Uterus (tissue), 4 donors: ENCODE measurements around the gene DOCK3. TPM values are rescaled to one million over a fixed set of nuclear protein-coding genes. Genes with fewer than 3 reads are reported as not detected.

ENCODE experiments used
- DNase-seq, 2 donors: peaks; one replicate each; pipeline ENCODE4 v3.0.0-alpha.2; 2019 to 2020
- H3K27ac ChIP-seq, 2 donors: fragments of 200-600 bp; sonication (generic); 1 replicate in 1 of 2; 2 replicates in 1 of 2; pipeline ENCODE4 v1.5.1; 2016 to 2018
- H3K27me3 ChIP-seq, 2 donors: fragments of 200-600 bp; sonication (generic); one replicate each; pipeline ENCODE4 v1.5.1; 2018 to 2019; ENCODE audit warnings: control low read depth in 1 of 2
- H3K36me3 ChIP-seq, 2 donors: fragments of 200-600 bp; sonication (generic); one replicate each; pipeline ENCODE4 v1.5.1; 2019; ENCODE audit warnings: control low read depth in 1 of 2
- H3K4me1 ChIP-seq, 2 donors: fragments of 200-600 bp; sonication (generic); one replicate each; pipeline ENCODE4 v1.5.1; 2018 to 2019; ENCODE audit warnings: control low read depth in 1 of 2
- H3K4me3 ChIP-seq, 2 donors: fragments of 200-600 bp; sonication (generic); 1 replicate in 1 of 2; 2 replicates in 1 of 2; pipeline ENCODE4 v1.5.1; 2018 to 2019; ENCODE audit warnings: mild to moderate bottlenecking in 1 of 2
- H3K9me3 ChIP-seq, 2 donors: fragments of 200-600 bp; sonication (generic); one replicate each; pipeline ENCODE4 v1.5.1; 2019; ENCODE audit warnings: control low read depth in 1 of 2
- POLR2A ChIP-seq, 2 donors: fragments of 450-650 bp; IDR thresholded peaks; one replicate each; pipeline ENCODE4 v1.6.1; 2016; ENCODE audit warnings: antibody characterized with exemption in 2 of 2, mild to moderate bottlenecking in 1 of 2, moderate library complexity in 1 of 2
- intact Hi-C: fragments of 100-400 bp; cut with DNase I; formaldehyde crosslinking; loops from one replicate; pipeline ENCODE4 v1.15.1; 2023; ENCODE audit warnings: low total_unique reads
- total RNA-seq, 4 donors: library from RNA; depleted of rRNA in 3 of 4; stranded (reverse); fragments of >200 nt in 3 of 4; gene quantifications; one replicate each; pipeline versions ENCODE4 v1.1.0 to v1.2.4, GENCODE V29; 2014 to 2023
- TF ChIP-seq, protein P1 (sequence below), 4 experiments: fragments of 200-600 bp in 2 of 4; fragments of 450-650 bp in 2 of 4; sonication (generic) in 2 of 4; IDR thresholded peaks; one replicate each; pipeline ENCODE4 v1.5.1; 2016 to 2019; ENCODE audit warnings: antibody characterized with exemption in 4 of 4, mild to moderate bottlenecking in 2 of 4, moderate library complexity in 1 of 4
- donor health status: DM: yes; HTN: yes; CAD: no.

DOCK3 gene
- total RNA-seq, 4 donors from 2014 or later: under 0.01 to 1.6 (median 0.46) TPM

- Histone ChIP-seq H3K4me1 (no peaks in the 10 kb centered on the region), H3K9me3 (no peaks in the 10 kb centered on the region), H3K27me3 (no peaks in the 10 kb centered on the region), H3K27ac (no peak overlapping the region), H3K4me3 (no peak overlapping the region), H3K36me3 (no peaks in the 10 kb centered on the region)
- TF ChIP-seq, protein P1, sequence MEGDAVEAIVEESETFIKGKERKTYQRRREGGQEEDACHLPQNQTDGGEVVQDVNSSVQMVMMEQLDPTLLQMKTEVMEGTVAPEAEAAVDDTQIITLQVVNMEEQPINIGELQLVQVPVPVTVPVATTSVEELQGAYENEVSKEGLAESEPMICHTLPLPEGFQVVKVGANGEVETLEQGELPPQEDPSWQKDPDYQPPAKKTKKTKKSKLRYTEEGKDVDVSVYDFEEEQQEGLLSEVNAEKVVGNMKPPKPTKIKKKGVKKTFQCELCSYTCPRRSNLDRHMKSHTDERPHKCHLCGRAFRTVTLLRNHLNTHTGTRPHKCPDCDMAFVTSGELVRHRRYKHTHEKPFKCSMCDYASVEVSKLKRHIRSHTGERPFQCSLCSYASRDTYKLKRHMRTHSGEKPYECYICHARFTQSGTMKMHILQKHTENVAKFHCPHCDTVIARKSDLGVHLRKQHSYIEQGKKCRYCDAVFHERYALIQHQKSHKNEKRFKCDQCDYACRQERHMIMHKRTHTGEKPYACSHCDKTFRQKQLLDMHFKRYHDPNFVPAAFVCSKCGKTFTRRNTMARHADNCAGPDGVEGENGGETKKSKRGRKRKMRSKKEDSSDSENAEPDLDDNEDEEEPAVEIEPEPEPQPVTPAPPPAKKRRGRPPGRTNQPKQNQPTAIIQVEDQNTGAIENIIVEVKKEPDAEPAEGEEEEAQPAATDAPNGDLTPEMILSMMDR (IDR thresholded peaks at IDR 0.05): no peak
- TF ChIP-seq POLR2A (IDR thresholded peaks at IDR 0.05): no peak
- intact Hi-C loops: no loop called here
- DNase-seq: no peak
These were observed 599.3 kb downstream of the DOCK3 start for GRCh38 chr3:51274052-51274451.

DNA sequence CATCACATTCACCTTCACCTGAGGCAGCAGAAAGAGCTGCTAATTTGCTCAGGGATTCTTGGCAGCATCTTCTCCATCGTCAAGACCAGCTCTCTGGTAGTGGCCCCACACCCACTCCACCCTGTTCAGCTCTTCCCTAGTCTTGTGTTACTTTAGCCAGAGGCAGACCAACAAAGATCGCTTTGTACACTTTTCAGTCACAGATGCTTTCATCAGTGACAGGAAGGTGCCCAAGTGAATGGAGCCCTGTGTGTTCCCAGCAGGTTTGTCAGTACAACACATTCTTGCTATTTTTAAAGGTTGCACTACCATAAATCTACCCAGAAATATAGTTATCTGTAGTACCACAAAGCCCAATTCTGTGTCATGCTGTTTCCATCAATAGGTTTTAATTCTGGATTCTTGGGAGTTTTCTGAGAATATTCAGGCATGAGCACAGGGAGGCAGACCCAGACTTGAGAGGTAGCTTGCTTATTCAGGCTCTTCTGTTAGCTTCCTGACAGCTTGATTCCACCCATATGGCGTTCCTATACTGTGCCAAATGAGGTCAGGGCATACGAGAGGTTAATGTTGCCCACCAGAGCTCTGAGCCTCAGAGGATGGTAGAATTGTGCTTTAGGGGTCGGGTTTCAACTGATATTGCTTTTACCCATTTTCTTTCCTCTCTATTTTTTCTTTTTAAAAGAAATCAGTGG is 600.5 kb downstream of the DOCK3 start:
- no peak overlapping the region for H3K27ac ChIP-seq
- no peaks in the 10 kb centered on the region for H3K36me3 ChIP-seq
- no peaks in the 10 kb centered on the region for H3K9me3 ChIP-seq
- H3K4me1 ChIP-seq: no peaks in the 10 kb centered on the region
- TF ChIP-seq POLR2A (IDR thresholded peaks at IDR 0.05): no peak
- TF ChIP-seq, protein P1 (IDR thresholded peaks at IDR 0.05): no peak
- no peak for DNase-seq
- H3K27me3 ChIP-seq: no peaks in the 10 kb centered on the region
- intact Hi-C loops: no loop called here
- H3K4me3 ChIP-seq: no peak overlapping the region

DNA sequence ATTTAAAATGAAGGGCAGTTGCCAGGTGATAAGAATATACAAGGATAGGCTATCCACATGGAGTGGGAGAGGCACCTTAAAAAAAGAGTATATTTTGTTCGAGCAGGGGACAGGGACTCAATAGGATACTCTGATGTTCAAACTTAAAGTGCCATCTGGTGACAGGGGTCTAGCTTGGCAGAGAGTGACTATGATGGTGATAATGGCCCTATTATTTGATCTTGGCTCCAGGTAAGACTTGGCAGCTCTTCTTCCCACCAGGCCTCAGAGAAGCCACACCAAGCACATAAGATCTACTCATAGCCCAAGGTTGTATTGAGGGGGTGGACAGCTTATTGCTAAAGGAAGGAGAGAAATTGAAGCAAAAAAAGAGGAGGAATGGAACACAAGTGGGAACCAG is 601.3 kb downstream of the DOCK3 start:
- DNase-seq: no peak
- Histone ChIP-seq H3K36me3 (no peaks in the 10 kb centered on the region), H3K27ac (no peak overlapping the region), H3K9me3 (no peaks in the 10 kb centered on the region), H3K4me3 (no peak overlapping the region), H3K27me3 (no peaks in the 10 kb centered on the region), H3K4me1 (no peaks in the 10 kb centered on the region)
- intact Hi-C loops: no loop called here
- TF ChIP-seq POLR2A (IDR thresholded peaks at IDR 0.05): no peak
- TF ChIP-seq, protein P1 (IDR thresholded peaks at IDR 0.05): no peak

DNA sequence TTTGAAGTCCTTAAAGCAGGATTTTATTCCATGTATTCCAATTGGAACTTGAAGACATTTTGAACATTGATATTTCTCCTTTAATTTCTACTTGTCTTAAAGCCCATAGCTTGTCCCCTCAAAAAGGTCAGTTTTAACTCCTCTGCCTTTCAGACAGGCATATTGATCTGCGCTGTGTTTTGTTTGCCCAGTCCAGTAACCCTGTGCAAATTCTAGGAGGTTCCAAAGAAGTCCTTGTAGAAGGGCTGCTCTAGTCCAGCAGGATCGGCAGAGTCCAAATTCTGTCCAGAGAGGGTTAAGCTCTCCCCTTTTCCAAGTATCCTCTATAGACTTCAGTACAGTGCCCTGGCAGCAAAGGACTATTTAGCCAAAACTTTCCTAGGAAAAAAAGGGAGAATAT is 604.7 kb downstream of the DOCK3 start:
- no peaks in the 10 kb centered on the region for H3K9me3 ChIP-seq
- TF ChIP-seq, protein P1 (IDR thresholded peaks at IDR 0.05): no peak
- H3K4me3 ChIP-seq: no peak overlapping the region
- H3K36me3 ChIP-seq: no peaks in the 10 kb centered on the region
- H3K27ac ChIP-seq: no peak overlapping the region
- intact Hi-C loops: no loop called here
- DNase-seq: no peak
- no peaks in the 10 kb centered on the region for H3K27me3 ChIP-seq
- no peaks in the 10 kb centered on the region for H3K4me1 ChIP-seq

- no peak overlapping the region for H3K4me3 ChIP-seq
- no peaks in the 10 kb centered on the region for H3K27me3 ChIP-seq
- no peaks in the 10 kb centered on the region for H3K4me1 ChIP-seq
- no peaks in the 10 kb centered on the region for H3K36me3 ChIP-seq
- intact Hi-C loops: no loop called here
- H3K9me3 ChIP-seq: no peaks in the 10 kb centered on the region
- no peak for TF ChIP-seq POLR2A (IDR thresholded peaks at IDR 0.05)
- TF ChIP-seq, protein P1 (IDR thresholded peaks at IDR 0.05): no peak
- DNase-seq: no peak
- no peak overlapping the region for H3K27ac ChIP-seq
These were observed 605.4 kb downstream of the DOCK3 start for GRCh38 chr3:51280176-51280575.
